SK-N-SH treated with all-trans-retinoic acid at 6 μM for 48 hours (cell line): ENCODE measurements around the gene LYST.

Experiments
- ESRRG ChIP-seq: fragments of 250-450 bp; sonication (Bioruptor Pico); IDR thresholded peaks from 2 replicates; pipeline ENCODE4 v1.6.1; 2021; ENCODE audit warnings: mild to moderate bottlenecking
- ZFP30 ChIP-seq: fragments of 450-650 bp; formaldehyde crosslinking; IDR thresholded peaks from 2 replicates; pipeline ENCODE4 v1.5.0; 2022; ENCODE audit warnings: mild to moderate bottlenecking, moderate library complexity
- ZNF70 ChIP-seq: fragments of 450-650 bp; formaldehyde crosslinking; IDR thresholded peaks from 2 replicates; pipeline ENCODE4 v1.5.0; 2020; ENCODE audit warnings: mild to moderate bottlenecking, moderate library complexity

GRCh38 chr1:235852887-235853286 lies 13.8 kb downstream of the LYST start:
- TF ChIP-seq ESRRG (CRISPR knock-in tag) (no peak), ZNF70 (CRISPR knock-in tag) (no peak), ZFP30 (no peak)
